Prostate gland (tissue), 2 donors: Measurements from ENCODE around the gene KCNN3. TPM values are rescaled to one million over a fixed set of nuclear protein-coding genes. Genes with fewer than 3 reads are reported as not detected.

Source experiments
- DNase-seq: peaks from one replicate; pipeline ENCODE4 v3.0.0-alpha.2; 2019; ENCODE audit warnings: low spot score
- H3K27ac ChIP-seq, 2 donors: fragments of 200-600 bp; sonication (generic); 2 replicates each; pipeline ENCODE4 v1.5.1; 2017 to 2019
- H3K27me3 ChIP-seq: fragments of 200-600 bp; sonication (generic); replicated peaks from 2 replicates; pipeline ENCODE4 v1.5.1; 2019; ENCODE audit not compliant: insufficient read depth
- H3K36me3 ChIP-seq, 2 donors: fragments of 200-600 bp; sonication (generic); 1 replicate in 1 of 2; 2 replicates in 1 of 2; pipeline versions ENCODE4 v1.5.1 to v1.8.1; 2017 to 2019
- H3K4me1 ChIP-seq: fragments of 200-600 bp; sonication (generic); replicated peaks from 2 replicates; pipeline ENCODE4 v1.5.1; 2019
- H3K4me3 ChIP-seq, 2 donors: fragments of 200-600 bp; sonication (generic); 2 replicates each; pipeline ENCODE4 v1.5.1; 2017 to 2019
- H3K9me3 ChIP-seq: fragments of 200-600 bp; sonication (generic); 2 replicates; pipeline ENCODE4 v1.5.1; 2017
- CTCF ChIP-seq, 4 experiments: fragments of 200-600 bp in 2 of 4; fragments of 450-650 bp in 2 of 4; sonication (generic) in 2 of 4; IDR thresholded peaks; 1 replicate in 3 of 4; 2 replicates in 1 of 4; pipeline ENCODE4 v1.5.1; 2016 to 2019; ENCODE audit warnings: antibody characterized with exemption in 4 of 4, mild to moderate bottlenecking in 2 of 4, moderate library complexity in 2 of 4
- POLR2A ChIP-seq: fragments of 450-650 bp; IDR thresholded peaks from one replicate; pipeline ENCODE4 v1.6.1; 2016; ENCODE audit warnings: antibody characterized with exemption, mild to moderate bottlenecking
- POLR2AphosphoS5 ChIP-seq: sonication (generic); formaldehyde crosslinking; IDR thresholded peaks from one replicate; pipeline ENCODE4 v1.6.1; 2017; ENCODE audit warnings: antibody characterized with exemption
- WGBS: methylation state at CpG from one replicate; pipeline ENCODE4 v1.1.5; 2018; 5-methylcytosine and 5-hydroxymethylcytosine counted together
- intact Hi-C: fragments of 100-400 bp; cut with DNase I; formaldehyde crosslinking; loops from one replicate; pipeline ENCODE4 v1.14.2; 2022
- total RNA-seq, 2 donors: library from RNA; depleted of rRNA; stranded (reverse); fragments of >200 nt; gene quantifications; one replicate each; pipeline ENCODE4 v1.1.0, GENCODE V29; 2016

Gene KCNN3
- total RNA-seq, 2 donors from 2014 or later = 1.2 to 3.0 TPM

- intact Hi-C loops = no loop called here
- no peak overlapping the region for H3K4me3 ChIP-seq
- WGBS = 68% methylated on average over 15 of the region's 15 CpGs
- H3K4me1 ChIP-seq = no peaks in the 10 kb centered on the region
- DNase-seq = no peak
- no peaks in the 10 kb centered on the region for H3K36me3 ChIP-seq
- no peak for TF ChIP-seq CTCF (IDR thresholded peaks at IDR 0.05)
- no peak for TF ChIP-seq POLR2A
- TF ChIP-seq POLR2AphosphoS5 = no peak
- H3K27me3 ChIP-seq = no peaks in the 10 kb centered on the region
- no peaks in the 10 kb centered on the region for H3K9me3 ChIP-seq
- no peak overlapping the region for H3K27ac ChIP-seq
Observed at GRCh38 chr1:154843636-154844296, 26.3 kb downstream of the KCNN3 start.

GRCh38 chr1:154842635-154843034 lies 27.4 kb downstream of the KCNN3 start:
- TF ChIP-seq POLR2A = no peak
- no peak for TF ChIP-seq CTCF (IDR thresholded peaks at IDR 0.05)
- TF ChIP-seq POLR2AphosphoS5 = no peak
- H3K9me3 ChIP-seq = no peaks in the 10 kb centered on the region
- no peaks in the 10 kb centered on the region for H3K4me1 ChIP-seq
- no peak overlapping the region for H3K4me3 ChIP-seq
- H3K27me3 ChIP-seq = no peaks in the 10 kb centered on the region
- no peaks in the 10 kb centered on the region for H3K36me3 ChIP-seq
- intact Hi-C loops = no loop called here
- no peak overlapping the region for H3K27ac ChIP-seq
- WGBS = 80% methylated on average over 7 of the region's 8 CpGs
- DNase-seq = no peak

- H3K27ac ChIP-seq = no peak overlapping the region
- no peaks in the 10 kb centered on the region for H3K4me1 ChIP-seq
- no peak overlapping the region for H3K4me3 ChIP-seq
- TF ChIP-seq POLR2A = no peak
- TF ChIP-seq POLR2AphosphoS5 = no peak
- TF ChIP-seq CTCF (IDR thresholded peaks at IDR 0.05) = no peak
- no peaks in the 10 kb centered on the region for H3K9me3 ChIP-seq
- intact Hi-C loops = no loop called here
- H3K27me3 ChIP-seq = no peaks in the 10 kb centered on the region
- no peaks in the 10 kb centered on the region for H3K36me3 ChIP-seq
- 85% methylated on average over 4 of the region's 4 CpGs for WGBS
- no peak for DNase-seq
Observed at GRCh38 chr1:154841384-154841783, 28.7 kb downstream of the KCNN3 start.

GRCh38 chr1:154840269-154841176 lies 29.6 kb downstream of the KCNN3 start:
- DNase-seq = no peak
- no peaks in the 10 kb centered on the region for H3K36me3 ChIP-seq
- H3K9me3 ChIP-seq = no peaks in the 10 kb centered on the region
- no peaks in the 10 kb centered on the region for H3K27me3 ChIP-seq
- no peaks in the 10 kb centered on the region for H3K4me1 ChIP-seq
- no peak overlapping the region for H3K27ac ChIP-seq
- intact Hi-C loops = no loop called here
- WGBS = 69% methylated on average over 18 of the region's 19 CpGs
- TF ChIP-seq POLR2AphosphoS5 (no peak), CTCF (IDR thresholded peaks at IDR 0.05) (no peak), POLR2A (no peak)
- no peak overlapping the region for H3K4me3 ChIP-seq
